Measurements from ENCODE around the gene SKP1.
A peak's percentile ranks its signal among the peaks of the same experiment; 100 is the strongest.
"Not testable (repeated sequence)": the region's sequence is repeated elsewhere in the genome, so short reads cannot be mapped to it uniquely, and the experiment has no call there.

Gene SKP1

GRCh38 chr5:134176511-134177368 is at the start of gene SKP1:
Gene SKP1 (minus strand): TSS chr5:134176950. CDS start chr5:134174022, 2,928 bp downstream.
- DNase-seq (ENCODE audit: low spot score), result peak; percentile 97

DNA sequence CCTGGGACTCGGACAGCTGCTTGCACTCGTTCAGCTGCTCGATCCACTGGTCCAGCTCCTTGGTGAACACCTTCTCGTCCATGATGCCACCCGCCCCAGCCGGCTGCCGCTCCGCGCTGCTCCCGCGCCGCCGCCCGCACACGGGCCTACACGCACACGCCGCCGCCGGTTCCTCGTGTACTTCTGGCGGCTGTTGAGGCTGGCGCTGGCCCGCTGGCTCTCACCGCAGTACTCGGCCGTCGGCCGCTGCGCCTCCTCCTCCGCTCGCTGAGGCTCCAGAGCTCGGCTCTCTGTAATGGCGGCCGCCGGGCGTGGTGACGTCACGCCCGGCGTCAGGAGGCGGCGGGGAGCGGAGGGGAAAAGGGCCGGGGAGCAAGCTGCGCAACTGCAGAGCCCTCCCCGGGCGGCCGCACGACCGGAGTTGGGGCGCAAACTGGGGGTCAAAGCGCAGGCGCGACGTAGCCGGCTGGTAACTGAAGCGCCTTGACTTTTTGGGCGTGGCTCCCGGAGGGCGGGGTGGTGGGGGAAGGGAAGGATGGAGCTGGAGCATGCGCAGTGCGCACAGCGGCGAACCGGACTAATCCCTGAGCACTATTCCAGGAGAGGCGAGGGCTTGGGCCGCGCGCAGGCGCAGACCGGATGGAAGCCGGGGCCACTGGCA is 49.2 kb upstream of the SKP1 start, which contains the start of gene PPP2CA:
PPP2CA (minus strand) TSS at position 294 of the 661 bp plus-strand sequence; CDS start at position 82, 212 bp downstream.
- DNase-seq (ENCODE audit: low spot score), result peak; percentile 99

GRCh38 chr5:134224888-134225779 is 48.4 kb upstream of the SKP1 start:
- peak; percentile 72 for DNase-seq (ENCODE audit: low spot score)

DNA sequence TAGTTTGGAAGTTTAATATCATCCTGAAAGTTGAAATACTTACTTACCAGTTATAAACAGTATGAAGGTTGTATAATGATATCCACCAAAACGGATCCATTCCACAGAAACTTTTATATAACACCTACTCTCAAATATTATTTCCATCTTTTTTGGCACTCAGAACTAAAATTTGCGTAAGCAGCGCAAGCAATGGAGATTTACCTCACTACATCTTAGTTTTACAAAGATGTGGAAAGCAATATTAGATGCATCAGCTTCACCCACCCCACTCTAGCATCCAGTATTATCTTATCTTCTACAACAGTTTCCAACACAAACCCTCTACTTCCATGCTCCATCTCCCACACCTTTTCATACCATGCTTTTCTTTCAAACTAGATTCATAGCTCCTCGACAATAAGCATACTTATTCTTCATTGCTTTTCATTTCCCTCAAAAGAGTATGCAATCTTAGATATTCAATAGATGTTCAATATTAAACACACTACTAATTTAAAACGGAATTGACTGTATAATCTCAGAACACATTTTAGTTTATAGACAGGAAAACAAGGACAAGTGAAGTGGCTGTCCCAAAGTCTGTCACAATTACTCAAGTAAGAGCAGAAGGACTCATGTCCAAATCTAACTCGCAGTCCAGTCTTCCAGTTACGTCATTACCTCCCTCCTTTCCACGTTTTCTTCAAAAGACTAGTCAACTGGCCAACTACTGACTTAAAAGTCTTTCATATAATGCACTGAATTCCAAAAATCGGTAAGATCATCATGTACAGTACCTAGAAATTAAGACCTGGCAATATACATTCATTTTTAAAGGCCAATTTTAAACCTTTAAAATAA is 46.9 kb upstream of the SKP1 start:
- DNase-seq (ENCODE audit: low spot score), result no peak

- not testable (repeated sequence) for DNase-seq (ENCODE audit: low spot score)
These were observed 44.9 kb upstream of the SKP1 start for GRCh38 chr5:134221690-134222089.

GRCh38 chr5:134215757-134216156 is 39.0 kb upstream of the SKP1 start:
- no peak for DNase-seq (ENCODE audit: low spot score)

DNA sequence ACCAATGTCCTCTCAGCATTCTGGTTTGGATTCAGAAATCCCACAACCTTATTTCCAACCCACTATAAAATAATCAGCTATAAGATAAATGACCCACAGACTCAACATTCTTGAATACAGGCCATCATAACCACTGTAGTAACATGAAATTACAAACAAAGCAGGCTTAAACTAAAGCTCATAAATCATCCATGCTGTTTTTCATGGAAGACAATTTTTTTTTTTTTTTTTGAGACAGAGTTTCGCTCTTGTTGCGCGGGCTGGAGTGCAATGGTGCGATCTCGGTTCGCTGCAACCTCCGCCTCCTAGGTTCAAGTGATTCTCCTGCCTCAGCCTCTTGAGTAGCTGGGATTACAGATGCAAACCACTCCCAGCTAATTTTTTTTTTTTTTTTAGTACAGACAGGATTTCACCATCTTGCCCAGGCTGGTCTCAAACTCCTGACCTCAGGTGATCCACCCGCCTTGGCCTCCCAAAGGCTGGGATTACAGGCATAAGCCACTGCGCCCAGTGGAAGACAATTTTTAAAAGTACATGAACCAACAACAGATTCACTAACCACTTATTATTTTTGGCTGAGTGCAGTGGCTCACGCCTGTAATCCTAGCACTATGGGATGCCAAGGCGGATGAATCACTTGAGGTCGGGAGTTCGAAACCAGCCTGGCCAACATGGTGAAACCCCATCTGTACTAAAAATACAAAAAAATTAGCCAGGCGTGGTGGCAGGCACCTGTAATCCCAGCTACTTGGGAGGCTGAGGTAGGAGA is 34.7 kb upstream of the SKP1 start:
- not testable (repeated sequence) for DNase-seq (ENCODE audit: low spot score)

- no peak for DNase-seq (ENCODE audit: low spot score)
These were observed 32.9 kb upstream of the SKP1 start for GRCh38 chr5:134209477-134210245.

DNA sequence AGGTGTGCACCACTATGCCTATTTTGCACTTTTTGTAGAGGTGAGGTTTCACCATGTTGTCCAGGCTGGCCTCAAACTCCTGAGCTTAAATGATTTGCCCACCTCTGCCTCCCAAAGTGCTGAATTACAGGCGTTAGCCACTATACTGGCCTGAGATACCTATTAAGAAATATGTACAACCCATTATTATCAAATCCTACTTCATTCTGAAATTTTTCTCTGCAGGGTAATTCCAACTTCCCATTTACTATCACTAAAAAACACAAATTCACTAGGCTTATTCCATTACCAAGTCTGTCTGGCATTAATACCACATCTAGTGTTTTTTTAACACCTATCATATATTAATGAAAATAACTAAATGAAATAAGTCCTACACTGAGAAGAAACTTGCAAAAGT is 30.9 kb upstream of the SKP1 start:
- no peak for DNase-seq (ENCODE audit: low spot score)

DNA sequence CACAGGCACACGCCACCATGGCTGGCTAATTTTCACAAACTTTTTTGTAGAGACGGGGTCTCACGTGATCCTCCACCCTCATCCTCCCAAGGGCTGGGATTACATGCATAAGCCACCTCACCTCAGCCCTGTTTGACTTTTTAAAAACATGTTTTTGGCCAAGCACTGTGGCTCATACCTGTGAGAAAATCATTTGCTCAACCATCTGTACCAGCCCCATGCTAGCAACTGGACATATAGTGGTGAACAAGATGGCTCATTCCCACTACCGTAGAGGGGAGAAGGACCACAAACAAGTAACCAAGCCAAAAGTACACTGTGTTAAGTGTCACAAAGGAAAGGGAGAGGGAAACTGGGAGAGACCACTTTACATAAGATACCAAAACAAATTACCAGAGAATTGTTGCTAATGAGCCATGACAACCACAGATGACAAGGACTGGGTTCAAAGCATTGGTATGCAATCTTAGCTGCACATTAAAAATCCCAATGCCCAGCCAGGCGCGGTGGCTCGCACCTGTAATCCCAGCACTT is 29.9 kb upstream of the SKP1 start:
- DNase-seq (ENCODE audit: low spot score), result no peak

GRCh38 chr5:134204575-134204974 is 27.8 kb upstream of the SKP1 start:
- no peak for DNase-seq (ENCODE audit: low spot score)

GRCh38 chr5:134203630-134204029 is 26.9 kb upstream of the SKP1 start:
- DNase-seq (ENCODE audit: low spot score), result no peak

- DNase-seq (ENCODE audit: low spot score), result no peak
These were observed 18.9 kb upstream of the SKP1 start for GRCh38 chr5:134195666-134196065.

- DNase-seq (ENCODE audit: low spot score), result no peak
These were observed 12.3 kb upstream of the SKP1 start for GRCh38 chr5:134189031-134189430.

DNA sequence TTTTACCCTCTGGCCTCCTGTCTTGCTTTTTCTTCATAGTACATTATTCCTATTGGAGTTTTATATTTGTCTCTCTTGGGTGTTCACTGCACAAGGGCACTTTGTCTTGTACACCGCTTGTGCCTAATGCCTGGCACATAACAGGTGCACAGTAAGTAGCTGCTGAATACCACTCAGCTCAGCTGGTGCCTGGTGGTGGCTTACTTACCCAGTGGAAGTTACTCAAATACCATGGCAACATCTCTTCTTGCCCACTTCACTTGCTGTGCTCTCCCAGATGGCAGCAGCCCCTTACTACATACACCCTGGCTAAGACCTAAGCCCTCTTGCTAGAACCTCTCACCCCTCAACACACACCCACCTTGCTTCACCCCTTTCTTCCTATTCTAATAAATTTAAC is 11.3 kb upstream of the SKP1 start:
- no peak for DNase-seq (ENCODE audit: low spot score)

GRCh38 chr5:134184155-134185135 is 7.7 kb upstream of the SKP1 start:
- peak; percentile 88 for DNase-seq (ENCODE audit: low spot score)

DNA sequence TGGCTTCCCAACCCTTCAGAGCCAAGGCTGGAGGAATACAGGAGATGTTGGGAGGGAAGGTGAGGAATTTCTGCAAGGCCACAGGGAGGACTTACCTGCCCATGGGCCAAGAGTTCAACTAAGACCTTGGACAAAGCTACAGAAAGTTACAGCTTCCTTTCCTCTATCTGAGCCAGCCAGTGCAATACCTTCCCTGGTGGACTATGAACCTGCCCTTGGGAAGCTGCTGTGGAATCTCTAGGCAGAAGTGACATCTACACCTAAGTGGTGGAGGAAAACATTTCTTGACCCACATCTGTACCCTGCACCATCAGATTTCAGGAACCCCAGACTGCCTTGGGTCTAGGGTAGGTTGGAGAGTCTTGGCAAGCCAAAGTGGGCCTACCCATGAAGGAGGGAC is 6.7 kb upstream of the SKP1 start:
- no peak for DNase-seq (ENCODE audit: low spot score)

DNA sequence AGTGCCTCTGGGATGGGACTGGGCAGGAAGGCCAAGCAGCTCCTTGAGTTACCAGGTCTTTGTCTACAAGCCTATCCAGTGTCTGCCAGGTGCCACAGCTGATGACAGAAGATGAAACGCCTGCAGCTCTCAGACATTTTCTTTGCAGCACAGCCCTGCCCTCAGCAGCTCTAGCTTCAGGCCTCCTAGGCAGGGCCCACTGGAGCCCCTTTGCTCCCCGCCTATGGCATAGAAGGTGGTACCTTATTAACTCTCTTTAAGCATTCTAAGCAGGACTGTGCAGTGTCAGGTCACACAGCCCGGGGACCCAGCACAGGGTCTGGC is 1.3 kb upstream of the SKP1 start:
- DNase-seq (ENCODE audit: low spot score), result no peak

All from AG20443 (cell line).